Endothelial cell (in vitro differentiated cells): ENCODE measurements around the gene MANSC1. TPM values are rescaled to one million over a fixed set of nuclear protein-coding genes. Genes with fewer than 3 reads are reported as not detected.

ENCODE experiments used
- DNase-seq: peaks from one replicate; pipeline ENCODE4 v3.0.0; 2021; ENCODE audit warnings: low spot score
- H3K27ac Mint-ChIP-seq: one replicate; pipeline ENCODE4 v1.8.0; 2021; ENCODE audit warnings: mixed read lengths, inconsistent platforms; ENCODE audit not compliant: unreplicated experiment
- H3K27me3 Mint-ChIP-seq: one replicate; pipeline ENCODE4 v1.8.0; 2021; ENCODE audit warnings: mild to moderate bottlenecking, moderate library complexity, mixed read lengths, inconsistent platforms; ENCODE audit not compliant: unreplicated experiment
- H3K36me3 Mint-ChIP-seq: one replicate; pipeline ENCODE4 v1.8.0; 2021; ENCODE audit warnings: mild to moderate bottlenecking, low read depth, mixed read lengths, inconsistent platforms; ENCODE audit not compliant: unreplicated experiment
- H3K4me1 Mint-ChIP-seq: one replicate; pipeline ENCODE4 v1.8.0; 2021; ENCODE audit warnings: mild to moderate bottlenecking, mixed read lengths, inconsistent platforms; ENCODE audit not compliant: unreplicated experiment
- H3K4me3 Mint-ChIP-seq: one replicate; pipeline ENCODE4 v1.8.0; 2021; ENCODE audit warnings: mild to moderate bottlenecking, mixed read lengths, inconsistent platforms; ENCODE audit not compliant: unreplicated experiment
- H3K9me3 Mint-ChIP-seq: one replicate; pipeline ENCODE4 v1.8.0; 2021; ENCODE audit warnings: mixed read lengths, inconsistent platforms; ENCODE audit not compliant: unreplicated experiment
- total RNA-seq: library from RNA; stranded (reverse); fragmentation: NEBNext Ultra II Directional; extraction: Animal tissue kit (Norgen Biotek cat#: 25700); gene quantifications from one replicate; pipeline ENCODE4 v1.2.1, GENCODE V29; 2021; ENCODE audit not compliant: unreplicated experiment
- TF ChIP-seq, protein P1 (sequence below): fragments of 200-600 bp; sonication (generic); IDR thresholded peaks from one replicate; pipeline ENCODE4 v1.5.0; 2021; ENCODE audit warnings: antibody characterized with exemption; ENCODE audit not compliant: unreplicated experiment

The MANSC1 gene
- total RNA-seq, 1 donor from 2014 or later = 21.7 TPM

DNA sequence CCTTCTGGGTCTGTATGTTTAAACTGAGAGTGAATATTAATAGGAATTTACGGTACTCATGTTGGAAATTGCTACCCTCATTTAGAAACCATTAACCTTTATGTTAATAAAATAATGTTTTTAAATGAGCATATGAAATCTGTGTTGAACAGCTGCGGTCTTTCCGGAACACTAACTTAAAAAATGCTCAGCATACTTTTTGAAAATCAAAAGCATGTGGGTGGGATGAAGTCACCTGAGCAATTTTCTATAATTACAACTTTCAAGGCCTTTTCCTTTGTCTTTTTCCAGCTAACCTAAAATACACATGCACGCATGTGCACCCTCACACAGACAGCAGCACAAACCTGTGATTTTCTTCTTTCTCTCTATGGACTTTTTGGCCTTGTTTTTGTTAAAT lies 46.7 kb upstream of the MANSC1 start:
- Mint-ChIP-seq H3K27ac (no peak overlapping the region), H3K4me3 (no peak overlapping the region), H3K9me3 (no peaks in the 10 kb centered on the region), H3K4me1 (no peaks in the 10 kb centered on the region), H3K27me3 (peaks cover 3% of the 10 kb centered on the region), H3K36me3 (no peaks in the 10 kb centered on the region)
- DNase-seq = no peak
- TF ChIP-seq, protein P1, sequence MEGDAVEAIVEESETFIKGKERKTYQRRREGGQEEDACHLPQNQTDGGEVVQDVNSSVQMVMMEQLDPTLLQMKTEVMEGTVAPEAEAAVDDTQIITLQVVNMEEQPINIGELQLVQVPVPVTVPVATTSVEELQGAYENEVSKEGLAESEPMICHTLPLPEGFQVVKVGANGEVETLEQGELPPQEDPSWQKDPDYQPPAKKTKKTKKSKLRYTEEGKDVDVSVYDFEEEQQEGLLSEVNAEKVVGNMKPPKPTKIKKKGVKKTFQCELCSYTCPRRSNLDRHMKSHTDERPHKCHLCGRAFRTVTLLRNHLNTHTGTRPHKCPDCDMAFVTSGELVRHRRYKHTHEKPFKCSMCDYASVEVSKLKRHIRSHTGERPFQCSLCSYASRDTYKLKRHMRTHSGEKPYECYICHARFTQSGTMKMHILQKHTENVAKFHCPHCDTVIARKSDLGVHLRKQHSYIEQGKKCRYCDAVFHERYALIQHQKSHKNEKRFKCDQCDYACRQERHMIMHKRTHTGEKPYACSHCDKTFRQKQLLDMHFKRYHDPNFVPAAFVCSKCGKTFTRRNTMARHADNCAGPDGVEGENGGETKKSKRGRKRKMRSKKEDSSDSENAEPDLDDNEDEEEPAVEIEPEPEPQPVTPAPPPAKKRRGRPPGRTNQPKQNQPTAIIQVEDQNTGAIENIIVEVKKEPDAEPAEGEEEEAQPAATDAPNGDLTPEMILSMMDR = no peak

DNA sequence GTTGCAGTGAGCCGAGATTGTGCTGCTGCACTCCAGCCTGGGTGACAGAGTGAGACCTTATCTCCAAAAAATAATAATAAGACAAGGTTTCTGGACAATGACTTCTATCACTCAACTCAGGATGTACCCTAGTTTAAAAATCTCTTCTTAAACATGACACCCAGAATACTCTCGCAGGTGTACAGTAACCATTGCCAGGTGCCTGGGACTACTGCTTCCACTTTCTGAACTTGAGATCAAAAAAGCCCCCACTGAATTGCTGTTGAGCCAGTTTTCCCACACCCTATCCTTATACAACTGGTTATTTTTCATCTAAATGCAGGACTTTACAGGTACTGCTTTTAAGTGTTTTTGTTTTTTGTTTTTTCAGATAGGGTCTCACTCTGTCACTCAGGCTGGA lies 43.1 kb upstream of the MANSC1 start:
- Mint-ChIP-seq H3K9me3 (no peaks in the 10 kb centered on the region), H3K4me1 (no peaks in the 10 kb centered on the region), H3K27me3 (peaks cover 3% of the 10 kb centered on the region), H3K4me3 (no peak overlapping the region), H3K36me3 (no peaks in the 10 kb centered on the region), H3K27ac (no peak overlapping the region)
- TF ChIP-seq, protein P1 = no peak
- DNase-seq = no peak

DNA sequence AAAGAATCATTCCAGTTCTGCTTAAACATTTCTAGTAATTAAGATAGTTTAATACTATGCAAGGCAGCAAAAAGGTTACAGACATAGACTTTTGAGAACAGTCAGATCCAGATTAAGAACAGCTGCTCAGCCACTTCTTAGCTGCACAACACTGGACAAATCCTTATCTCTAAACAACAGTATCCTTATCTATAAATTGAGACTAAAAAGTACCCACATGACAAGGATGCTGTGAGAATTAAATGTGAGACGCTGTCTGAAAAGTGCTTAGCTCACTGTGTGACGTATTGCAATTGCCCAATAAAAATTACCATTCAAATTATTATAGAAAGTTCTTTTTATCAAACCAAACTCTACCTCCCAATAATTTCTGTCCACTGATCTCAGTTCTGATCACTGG lies 42.4 kb upstream of the MANSC1 start:
- TF ChIP-seq, protein P1 = no peak
- Mint-ChIP-seq H3K4me3 (no peak overlapping the region), H3K9me3 (no peaks in the 10 kb centered on the region), H3K27ac (no peak overlapping the region), H3K27me3 (peaks cover 3% of the 10 kb centered on the region), H3K36me3 (no peaks in the 10 kb centered on the region), H3K4me1 (no peaks in the 10 kb centered on the region)
- DNase-seq = no peak

DNA sequence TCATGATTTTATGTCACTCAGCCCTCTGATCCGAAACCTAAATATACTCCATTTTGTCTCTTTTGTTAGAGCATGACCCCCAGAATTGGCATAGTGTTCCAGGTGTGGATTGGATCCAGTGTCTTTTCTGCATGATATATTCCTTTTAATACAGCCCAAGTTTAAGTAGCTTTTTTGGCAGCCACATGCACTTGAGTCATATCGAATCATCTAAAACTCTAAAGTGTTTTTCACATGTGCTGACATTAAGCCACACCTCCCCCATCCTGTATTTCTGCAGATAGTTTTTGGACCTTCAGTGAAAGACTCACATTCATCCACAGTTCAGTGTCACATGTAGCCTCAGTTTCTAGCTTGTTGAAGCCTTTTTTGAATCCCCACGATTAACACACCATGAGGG lies 37.5 kb upstream of the MANSC1 start:
- Mint-ChIP-seq H3K27ac (no peak overlapping the region), H3K4me1 (peaks cover 18% of the 10 kb centered on the region), H3K9me3 (no peaks in the 10 kb centered on the region), H3K4me3 (no peak overlapping the region), H3K27me3 (peaks cover 1% of the 10 kb centered on the region), H3K36me3 (no peaks in the 10 kb centered on the region)
- DNase-seq = no peak
- TF ChIP-seq, protein P1 = no peak

DNA sequence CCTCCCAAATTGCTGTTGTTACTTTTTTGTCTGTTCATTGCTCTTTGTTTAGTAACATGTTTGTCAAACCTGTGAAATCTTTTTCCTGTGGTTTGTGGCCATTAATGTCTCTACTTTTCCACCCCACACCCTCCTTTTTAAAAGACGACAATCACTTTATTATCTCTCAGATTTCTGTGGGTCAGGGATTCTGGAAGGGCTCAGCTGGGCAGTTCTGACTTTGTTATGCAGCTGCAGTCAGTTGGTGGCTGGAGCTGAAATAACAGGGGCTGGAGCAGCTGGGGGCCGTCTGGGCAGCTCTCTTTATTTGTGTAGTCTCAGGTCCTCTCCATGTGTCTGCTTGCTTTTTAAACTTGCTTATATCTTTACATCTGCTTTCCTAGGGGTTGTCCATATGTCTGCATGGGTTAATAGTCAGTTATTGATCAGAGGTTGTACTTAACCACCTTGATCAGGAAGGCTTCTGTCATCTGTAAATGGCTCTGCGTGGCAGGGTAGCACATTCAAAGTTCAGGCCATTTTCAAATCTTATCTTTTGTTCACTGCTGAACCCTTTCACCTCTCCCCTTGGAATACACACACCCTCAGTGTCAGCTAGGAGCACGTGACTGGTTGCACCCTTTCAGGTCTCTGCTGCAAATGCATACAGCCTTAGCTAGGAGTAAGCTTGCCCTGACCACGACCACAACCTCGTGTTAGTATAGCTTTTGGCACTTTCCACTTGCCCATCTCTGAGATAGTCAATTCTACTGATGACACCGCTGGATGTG lies 34.7 kb upstream of the MANSC1 start:
- H3K4me3 Mint-ChIP-seq = no peak overlapping the region
- H3K9me3 Mint-ChIP-seq = no peaks in the 10 kb centered on the region
- peaks cover 22% of the 10 kb centered on the region for H3K4me1 Mint-ChIP-seq
- TF ChIP-seq, protein P1 = no peak
- H3K27ac Mint-ChIP-seq = peak overlapping the region; percentile 32
- DNase-seq = no peak
- H3K36me3 Mint-ChIP-seq = no peaks in the 10 kb centered on the region
- peaks cover 1% of the 10 kb centered on the region for H3K27me3 Mint-ChIP-seq
